GM21360 (cell line): Measurements from ENCODE around the gene PSG1.
"Not testable (repeated sequence)": the region's sequence is repeated elsewhere in the genome, so short reads cannot be mapped to it uniquely, and the experiment has no call there.

Source experiments
- ATAC-seq: cut with Tn5 transposase; IDR thresholded peaks from one replicate; pipeline ENCODE4 v1.9.1; 2021; ENCODE audit warnings: mild to moderate bottlenecking, moderate library complexity; ENCODE audit not compliant: unreplicated experiment

The PSG1 gene

GRCh38 chr19:42882010-42882409 lies 2.5 kb upstream of the PSG1 start:
- ATAC-seq = not testable (repeated sequence)

- not testable (repeated sequence) for ATAC-seq
These were observed 1.8 kb upstream of the PSG1 start for GRCh38 chr19:42881279-42881678.

DNA sequence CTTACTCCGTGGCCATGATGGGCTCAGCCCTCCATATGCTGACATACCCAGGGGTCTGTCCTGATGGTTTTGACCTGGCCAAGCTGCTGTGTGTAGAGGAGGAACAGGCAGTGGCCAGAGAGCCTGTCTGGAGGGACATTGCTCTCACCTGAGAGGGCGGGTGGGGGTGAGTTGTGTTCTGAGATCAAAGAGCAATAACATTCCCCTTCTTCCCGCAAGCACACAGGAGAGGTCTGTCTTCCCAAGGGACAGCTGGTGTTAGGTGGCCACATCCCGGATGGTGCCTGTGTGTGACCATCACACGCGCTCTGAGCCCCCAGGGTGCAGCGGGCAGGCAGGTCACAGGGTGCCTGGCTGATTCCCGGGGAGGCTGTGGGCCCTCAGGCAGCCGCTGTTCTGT lies 1.1 kb upstream of the PSG1 start:
- ATAC-seq = not testable (repeated sequence)

GRCh38 chr19:42876596-42876995 lies 2.9 kb downstream of the PSG1 start:
- not testable (repeated sequence) for ATAC-seq

DNA sequence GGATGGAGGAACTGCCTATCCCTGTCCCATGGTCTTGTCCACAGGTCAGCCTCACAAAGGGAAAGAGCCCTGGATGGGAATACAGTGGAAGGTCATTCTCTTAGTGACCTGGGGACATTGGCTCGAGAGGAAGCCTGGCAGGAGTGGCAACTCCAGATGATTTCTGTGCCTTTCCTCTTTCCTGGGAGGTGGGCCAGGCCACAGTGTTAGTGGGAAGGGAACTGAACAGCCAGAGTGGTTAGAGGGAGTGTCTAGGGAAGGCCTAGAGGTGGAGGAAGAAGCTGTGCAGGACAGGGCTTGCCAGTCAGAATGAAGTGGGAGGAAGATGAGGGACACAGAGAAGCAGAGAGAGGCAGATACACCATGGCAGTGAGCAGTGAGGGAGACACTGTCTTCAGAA lies 3.6 kb downstream of the PSG1 start:
- not testable (repeated sequence) for ATAC-seq

DNA sequence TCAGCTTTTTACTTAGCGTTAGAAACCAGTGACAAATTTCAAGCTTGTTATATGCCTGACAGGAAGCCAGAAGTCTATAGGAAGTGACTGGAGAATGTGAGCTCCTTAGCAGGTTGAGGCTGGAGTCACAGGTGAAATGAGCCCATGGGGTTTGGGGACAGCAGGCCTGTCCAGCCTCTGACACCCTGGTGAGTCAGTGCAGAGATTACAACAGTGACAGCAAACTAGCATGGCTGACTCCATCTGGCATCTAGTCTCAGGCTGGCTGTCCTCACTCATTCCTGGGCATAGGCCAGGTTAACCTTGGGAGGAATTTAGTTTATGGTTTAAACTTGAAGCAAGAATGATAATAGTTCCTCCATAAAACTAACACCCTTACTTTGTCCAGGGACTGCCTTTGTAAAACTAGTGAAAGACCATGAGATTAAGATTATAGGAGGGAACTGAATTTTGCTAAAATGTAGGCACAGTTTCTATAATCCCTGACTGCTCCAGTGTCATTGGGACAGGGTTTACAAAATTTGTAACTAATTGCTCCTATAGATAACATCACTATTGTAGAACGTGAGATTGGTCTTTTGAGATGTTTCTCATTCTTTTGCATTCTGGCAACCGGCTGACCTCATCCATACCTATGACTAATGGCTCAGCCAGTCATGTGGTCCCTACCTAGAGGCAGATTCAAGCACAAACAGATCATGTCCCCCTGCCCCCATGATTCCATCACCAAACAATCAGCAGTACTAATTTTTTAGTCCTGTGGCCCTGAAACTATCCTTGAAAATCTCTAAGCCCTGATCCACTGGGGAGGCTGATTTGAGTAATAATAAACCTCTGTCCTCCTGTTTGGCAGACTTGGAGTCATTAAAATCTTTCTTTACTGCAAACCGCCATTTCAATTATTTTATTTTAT lies 4.4 kb downstream of the PSG1 start:
- ATAC-seq = not testable (repeated sequence)

GRCh38 chr19:42874136-42874535 lies 5.4 kb downstream of the PSG1 start:
- ATAC-seq = not testable (repeated sequence)

DNA sequence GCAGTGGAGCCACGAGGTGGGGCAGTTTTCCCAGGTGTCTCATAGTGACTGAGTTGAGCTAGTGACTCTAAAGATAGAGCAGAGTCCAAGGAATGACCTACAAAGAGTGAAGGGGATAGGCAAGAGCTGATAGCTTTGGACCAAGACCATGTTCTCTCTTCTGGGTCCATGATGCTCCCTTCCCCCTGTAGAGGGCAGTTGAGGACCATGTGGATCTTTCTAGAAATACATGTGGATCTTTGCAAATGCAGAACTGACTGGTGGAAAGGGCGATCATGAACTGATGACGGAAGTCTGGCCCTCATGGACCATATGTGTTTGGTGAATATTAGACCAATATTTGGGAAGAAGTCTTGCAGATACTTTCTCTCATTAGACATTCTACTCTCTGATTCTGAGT lies 6.9 kb downstream of the PSG1 start:
- no peak for ATAC-seq

GRCh38 chr19:42857544-42857867 lies 22.0 kb downstream of the PSG1 start:
- no peak for ATAC-seq

DNA sequence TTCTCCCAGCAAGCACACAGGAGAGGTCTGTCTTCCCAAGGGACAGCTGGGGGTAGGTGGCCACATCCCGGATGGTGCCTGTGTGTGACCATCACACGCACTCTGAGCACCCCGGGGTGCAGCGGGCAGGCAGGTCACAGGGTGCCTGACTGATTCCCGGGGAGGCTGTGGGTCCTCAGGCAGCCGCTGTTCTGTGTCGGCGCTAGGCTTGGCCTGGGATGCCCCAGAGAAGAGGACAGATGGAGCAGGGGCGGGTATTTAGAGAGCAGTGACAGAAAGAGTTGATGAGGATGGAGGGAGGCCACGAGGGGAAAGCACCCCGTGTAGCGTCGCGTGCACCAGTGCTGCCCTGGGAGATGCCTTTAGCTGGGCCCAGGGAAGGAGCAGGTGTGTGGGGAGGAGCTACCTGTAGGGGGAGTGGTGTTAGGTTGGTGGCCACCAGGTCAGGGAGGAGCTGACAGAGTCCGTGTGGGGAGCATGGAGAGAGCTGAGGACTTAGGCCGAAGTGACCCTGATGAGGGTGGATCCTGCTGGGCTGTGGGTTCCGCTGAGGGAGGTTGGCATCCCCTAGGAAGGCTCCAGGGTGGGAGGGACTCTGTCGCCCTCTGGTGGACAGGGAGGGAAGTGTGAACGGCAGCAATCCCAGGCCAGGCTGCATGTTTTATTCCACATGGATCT lies 22.5 kb downstream of the PSG1 start:
- ATAC-seq = not testable (repeated sequence)

DNA sequence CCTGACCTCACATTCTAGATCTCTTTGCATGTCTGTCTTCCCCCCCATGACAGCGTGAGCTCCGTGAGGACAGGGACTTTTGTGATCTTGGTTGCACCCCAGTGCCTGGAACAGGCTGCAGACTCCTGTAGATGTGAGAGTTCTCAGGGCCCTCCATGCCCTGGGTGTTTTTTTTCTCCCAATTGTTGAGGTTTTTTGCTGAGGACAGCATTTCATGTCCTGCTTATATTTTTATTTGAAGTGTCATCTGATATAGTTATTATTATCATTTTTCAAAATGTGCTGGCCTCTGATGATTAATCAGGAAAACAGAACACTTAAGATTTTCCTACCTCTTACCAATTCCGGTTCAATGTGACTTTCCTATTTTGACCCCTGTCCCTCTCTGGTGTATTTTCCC lies 24.8 kb downstream of the PSG1 start:
- not testable (repeated sequence) for ATAC-seq

- ATAC-seq = not testable (repeated sequence)
These were observed 26.3 kb downstream of the PSG1 start for GRCh38 chr19:42853231-42853630.

- not testable (repeated sequence) for ATAC-seq
These were observed 26.7 kb downstream of the PSG1 start for GRCh38 chr19:42852821-42853220.

GRCh38 chr19:42851718-42852280 lies 27.7 kb downstream of the PSG1 start:
- ATAC-seq = not testable (repeated sequence)

DNA sequence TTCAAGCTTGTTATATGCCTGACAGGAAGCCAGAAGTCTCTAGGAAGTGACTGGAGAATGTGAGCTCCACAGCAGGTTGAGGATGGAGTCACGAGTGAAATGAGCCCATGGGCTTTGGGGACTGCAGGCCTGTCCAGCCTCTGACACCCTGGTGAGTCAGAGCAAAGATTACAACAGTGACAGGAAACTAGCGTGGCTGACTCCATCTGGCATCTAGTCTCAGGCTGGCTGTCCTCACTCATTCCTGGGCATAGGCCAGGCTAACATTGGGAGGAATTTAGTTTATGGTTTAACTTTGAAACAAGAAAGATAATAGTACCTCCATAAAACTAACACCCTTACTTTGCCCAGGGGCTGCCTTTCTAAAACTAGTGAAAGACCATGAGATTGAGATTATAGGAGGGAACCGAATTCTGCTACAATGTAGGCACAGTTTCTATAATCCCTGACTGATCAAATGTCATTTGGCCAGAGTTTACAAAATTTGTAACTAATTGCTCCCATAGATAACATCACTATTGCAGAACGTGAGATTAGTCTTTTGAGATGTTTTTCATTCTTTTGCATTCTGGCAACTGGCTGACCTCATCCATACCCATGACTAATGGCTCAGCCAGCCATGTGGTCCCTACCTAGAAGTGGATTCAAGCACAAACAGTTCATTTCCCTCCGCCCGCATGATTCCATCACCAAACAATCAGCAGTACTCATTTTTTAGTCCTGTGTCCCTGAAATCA lies 28.4 kb downstream of the PSG1 start:
- ATAC-seq = no peak

DNA sequence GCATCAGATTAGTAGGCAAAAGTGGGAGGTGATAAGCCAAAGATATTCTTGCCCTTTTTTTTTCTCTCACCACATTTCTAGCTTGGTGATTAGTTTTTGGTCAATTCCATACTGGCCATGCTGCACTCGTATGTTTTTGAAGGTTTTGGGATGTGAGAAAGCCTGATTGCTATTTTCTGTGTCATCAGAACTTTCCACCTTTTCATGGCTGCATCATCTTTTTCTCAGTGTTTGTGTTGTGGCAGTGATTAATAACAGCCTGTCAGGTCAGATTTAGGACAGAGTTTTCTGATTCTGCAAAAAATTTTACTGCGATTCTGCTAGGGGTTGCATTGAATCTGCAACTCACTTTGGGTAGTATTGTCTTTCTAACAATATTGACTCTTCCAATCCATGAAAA lies 32.9 kb downstream of the PSG1 start:
- ATAC-seq = no peak

GRCh38 chr19:42843631-42844030 lies 35.9 kb downstream of the PSG1 start:
- ATAC-seq = not testable (repeated sequence)

- ATAC-seq = not testable (repeated sequence)
These were observed 46.6 kb downstream of the PSG1 start for GRCh38 chr19:42832746-42833442.

- not testable (repeated sequence) for ATAC-seq
These were observed 47.4 kb downstream of the PSG1 start for GRCh38 chr19:42832023-42832680.
